Activated CD4-positive, alpha-beta T cell treated with anti-CD3 and anti-CD28 coated beads, Interleukin-2, amount 50 U/mL, for 4 hours (primary cell): Measurements from ENCODE around the gene GFOD2.

Experiments
- DNase-seq, 2 experiments: peaks; one replicate each; pipeline ENCODE4 v3.0.0-alpha.2; 2020

GFOD2 gene

DNA sequence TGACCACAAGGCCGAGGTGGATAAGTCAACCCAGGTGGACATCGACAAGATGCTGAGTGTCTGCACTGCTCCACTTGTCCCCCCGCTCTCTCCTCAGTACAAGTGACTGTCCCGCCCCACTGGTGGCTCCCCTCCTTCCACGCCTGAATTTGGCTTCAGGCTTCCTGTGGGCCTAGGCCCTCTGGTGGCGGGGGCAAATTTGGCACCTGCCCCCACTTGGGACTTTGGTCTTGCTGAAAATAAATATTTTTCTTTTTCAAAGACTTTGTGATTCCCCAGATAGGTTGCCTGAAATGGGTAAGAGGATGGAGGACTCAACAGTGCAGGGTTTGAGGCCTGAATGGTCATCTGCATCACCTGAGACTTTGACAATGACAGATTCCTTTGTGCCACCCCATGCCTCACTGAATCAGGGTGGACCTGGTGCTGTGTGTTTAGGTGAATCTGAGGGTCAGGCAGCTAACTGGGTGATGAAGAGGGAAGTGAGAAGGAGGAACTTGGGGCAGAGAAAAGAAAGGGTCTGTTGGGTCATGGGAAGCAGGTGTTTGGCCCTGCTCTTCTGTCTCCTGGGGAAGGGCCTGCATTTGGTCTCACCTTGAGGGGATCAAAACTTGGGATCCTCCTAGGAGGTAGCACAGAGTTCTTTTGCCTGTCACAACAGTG lies 50.5 kb downstream of the GFOD2 start:
- DNase-seq, result no peak

DNA sequence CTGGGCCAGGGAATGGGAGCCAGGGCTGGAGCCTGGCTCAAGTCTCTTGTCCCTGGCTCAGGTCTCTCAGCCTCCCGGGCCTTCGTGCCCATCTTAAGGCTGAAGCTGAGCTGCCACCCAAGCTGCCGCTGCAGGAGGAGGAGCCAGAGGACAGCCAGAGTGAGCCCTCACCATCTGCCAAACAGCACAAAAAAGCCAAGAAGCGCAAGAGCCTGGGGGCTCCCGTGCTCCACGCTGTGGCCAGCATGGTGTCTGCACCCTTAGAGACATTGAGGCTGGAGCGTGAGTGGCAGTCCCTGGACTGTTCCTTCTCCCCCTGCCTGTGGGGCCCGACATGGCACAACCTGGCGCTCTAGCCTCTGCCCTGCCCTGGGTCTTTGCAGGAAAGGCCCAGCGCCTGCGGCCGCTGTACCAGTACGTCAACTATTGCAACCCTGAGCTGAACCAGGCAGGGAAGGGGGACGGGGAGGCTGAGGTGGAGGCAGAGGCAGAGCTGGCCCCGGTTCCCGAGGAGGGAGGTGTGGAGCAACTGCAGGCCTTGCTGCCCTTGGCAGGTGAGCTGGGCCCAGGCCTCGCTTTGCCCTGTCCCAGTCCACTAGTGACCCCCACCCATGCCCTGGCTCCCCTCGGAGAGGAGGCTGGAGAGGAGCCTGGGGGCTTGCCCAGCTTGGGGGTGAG lies 51.2 kb downstream of the GFOD2 start:
- DNase-seq, result peak; percentile 74 to 79

DNA sequence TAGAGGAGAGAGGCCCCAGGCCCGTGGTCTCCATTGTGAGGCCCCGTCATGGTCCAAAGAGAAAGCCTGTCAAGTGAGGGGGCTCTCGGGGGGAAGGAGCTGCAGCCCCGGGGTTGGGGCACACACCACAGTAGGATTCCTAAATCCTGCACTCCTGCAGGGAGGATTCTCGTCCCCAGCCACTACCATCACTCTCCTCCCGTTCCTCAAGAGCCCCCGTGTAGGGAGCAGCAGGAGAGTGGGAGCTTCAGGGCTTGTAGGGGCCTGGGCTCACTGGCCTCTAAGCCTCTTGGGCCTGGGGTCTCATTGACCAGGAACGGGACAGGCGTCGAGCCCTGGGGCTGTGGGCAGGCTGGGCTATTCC lies 51.7 kb downstream of the GFOD2 start:
- DNase-seq, result no peak

DNA sequence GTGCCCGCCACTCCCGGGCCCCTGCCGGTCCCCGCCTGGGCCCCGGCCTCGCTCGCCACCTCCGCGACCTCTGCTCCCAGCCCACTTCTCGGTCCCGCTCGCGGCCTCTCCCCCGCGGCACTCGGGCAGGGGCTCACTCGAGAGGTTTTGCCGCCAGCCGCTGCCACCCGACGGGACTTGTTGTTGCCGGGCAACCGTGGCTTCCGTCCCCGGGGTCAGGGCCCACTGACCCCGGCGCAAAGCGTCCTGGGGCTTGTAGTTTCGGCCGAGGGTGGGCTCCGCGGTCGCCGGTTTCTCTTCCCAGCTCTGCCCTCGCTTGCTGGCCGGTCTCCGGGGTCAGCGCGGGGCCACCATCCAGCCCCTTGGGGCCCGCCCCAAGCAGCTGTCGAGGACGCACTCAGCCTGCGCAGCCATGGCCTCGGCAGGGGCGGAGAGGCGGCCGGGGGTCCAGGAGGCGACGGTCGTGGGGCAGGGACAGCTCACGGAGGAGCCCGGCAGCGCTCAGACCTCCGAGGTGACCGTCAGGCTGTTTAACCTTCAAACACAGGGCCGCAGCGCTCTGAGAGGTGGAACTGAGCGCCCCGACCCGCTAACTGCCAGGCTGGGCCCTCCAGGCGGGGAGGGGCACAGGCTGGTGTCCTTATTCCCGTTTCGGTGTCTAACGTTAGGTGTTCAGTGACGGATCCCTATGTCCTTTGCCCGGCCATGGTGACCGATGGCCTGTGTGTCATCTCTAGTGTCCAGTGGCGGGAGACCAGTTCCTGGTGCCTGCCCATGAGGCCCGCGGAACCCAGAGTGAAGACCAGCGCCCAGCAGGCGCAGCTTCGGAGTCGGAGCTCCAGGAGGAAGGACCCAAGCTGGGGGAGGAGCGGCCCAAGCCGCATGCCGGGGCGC lies 52.3 kb downstream of the GFOD2 start, which contains the start of the genes C16orf86 and ENKD1:
Gene C16orf86, plus strand, starts transcription at position 256 of the 894 bp plus-strand sequence. Its CDS starts 157 bp downstream, at position 413.
Gene ENKD1, minus strand, starts transcription at position 192 of the 894 bp plus-strand sequence. CDS start 308 bp downstream, outside the sequence.
- DNase-seq, result peak; percentile 72 to 74

DNA sequence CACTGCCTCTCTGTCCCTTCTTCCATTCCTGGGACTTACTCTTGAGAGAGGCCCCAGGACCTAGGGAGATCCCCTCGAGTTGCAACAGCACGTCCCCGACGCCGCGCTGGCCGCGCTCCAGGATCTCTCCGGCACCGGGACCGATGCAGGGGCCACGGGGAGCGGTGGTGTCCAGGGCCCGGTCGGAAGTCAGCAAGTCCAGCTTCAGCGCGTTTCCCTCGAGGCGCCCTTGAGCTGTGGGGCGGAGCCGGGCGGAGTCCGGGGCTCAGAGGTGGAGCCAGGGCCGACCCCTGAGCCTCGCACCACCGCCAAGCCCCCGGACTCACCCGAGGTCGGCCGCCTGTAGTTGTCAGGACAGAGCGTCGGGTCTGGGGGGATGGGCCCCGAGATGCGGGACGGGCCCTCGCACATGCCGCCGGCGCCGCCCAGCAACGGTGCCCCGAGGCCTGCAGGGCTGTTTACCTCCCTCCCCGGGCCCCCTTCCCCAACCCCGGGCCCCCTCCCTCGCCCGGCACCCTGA lies 53.0 kb downstream of the GFOD2 start:
- DNase-seq, result no peak

DNA sequence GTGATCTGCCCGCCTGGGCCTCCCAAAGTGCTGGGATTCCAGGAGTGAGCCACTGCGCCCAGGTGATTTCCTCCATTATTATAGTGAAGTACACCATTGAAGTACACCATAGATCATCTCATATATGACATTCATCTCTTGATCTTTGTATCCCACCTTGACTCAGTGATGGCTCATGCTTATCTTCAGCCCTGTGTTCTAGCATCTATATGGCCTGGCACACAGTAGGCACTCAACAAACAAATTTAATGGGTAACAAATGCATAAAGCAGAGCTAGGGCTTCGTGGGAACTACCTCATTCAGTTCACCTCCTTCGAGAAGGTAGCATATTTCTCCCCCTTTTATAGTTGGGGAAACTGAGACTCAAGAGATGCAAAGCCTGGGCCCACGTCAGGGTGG lies 53.5 kb downstream of the GFOD2 start:
- no peak for DNase-seq

DNA sequence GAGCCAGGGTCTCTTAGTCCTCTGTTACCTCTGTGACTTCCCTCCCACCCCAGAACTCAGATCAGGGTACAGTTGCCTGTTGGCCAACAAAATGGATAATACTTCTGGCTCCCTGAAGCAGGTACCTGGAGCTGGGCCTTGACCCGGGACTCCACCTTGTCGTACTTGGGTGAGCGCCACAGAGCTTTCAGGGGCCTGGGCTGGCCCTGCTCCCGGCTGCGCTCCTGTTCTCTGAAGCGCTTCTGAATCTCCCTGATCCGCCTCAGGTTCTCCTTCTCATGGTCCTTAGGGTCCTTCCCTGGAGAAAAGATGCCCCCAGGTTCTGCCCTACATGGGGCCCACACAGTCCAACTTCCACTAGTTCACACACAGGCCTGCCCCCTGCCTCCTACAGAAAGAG lies 54.2 kb downstream of the GFOD2 start:
- DNase-seq, result no peak

DNA sequence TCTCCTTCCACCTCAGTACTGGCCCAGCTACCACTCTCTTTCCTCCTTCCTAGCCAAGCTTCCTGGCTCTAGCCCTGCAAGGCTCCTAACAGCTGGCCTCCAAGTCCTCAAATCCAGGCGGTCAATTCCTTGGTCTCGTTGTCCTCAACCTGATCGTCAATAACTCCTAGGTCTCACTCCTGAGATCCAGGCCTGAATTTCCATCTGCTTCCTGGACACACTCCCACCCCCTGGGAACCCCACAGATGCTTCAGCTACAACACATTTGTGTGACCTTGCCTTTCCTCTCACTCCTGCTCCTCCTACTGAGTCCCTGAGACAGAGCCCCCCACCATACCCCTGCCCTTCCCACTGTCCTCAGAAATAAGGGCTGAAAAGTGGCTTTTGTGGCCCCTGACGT lies 54.9 kb downstream of the GFOD2 start:
- no peak for DNase-seq

DNA sequence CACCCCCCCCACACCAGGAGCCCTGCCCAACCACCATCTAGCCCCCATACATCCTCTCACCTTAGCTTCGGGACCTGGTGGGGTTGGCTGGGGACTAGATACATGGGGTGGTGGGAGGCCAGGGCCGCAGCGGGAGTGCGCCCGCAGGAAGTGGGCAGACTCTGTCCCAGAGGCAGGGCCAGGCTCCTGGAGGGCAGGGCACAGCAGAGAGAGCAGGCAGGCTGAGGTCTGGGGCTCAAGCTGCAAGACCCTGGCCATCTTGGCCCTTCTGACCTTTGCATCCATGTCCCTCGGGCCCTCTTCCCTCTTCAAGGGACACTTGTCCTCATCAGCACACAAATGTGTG lies 55.3 kb downstream of the GFOD2 start:
- no peak for DNase-seq

DNA sequence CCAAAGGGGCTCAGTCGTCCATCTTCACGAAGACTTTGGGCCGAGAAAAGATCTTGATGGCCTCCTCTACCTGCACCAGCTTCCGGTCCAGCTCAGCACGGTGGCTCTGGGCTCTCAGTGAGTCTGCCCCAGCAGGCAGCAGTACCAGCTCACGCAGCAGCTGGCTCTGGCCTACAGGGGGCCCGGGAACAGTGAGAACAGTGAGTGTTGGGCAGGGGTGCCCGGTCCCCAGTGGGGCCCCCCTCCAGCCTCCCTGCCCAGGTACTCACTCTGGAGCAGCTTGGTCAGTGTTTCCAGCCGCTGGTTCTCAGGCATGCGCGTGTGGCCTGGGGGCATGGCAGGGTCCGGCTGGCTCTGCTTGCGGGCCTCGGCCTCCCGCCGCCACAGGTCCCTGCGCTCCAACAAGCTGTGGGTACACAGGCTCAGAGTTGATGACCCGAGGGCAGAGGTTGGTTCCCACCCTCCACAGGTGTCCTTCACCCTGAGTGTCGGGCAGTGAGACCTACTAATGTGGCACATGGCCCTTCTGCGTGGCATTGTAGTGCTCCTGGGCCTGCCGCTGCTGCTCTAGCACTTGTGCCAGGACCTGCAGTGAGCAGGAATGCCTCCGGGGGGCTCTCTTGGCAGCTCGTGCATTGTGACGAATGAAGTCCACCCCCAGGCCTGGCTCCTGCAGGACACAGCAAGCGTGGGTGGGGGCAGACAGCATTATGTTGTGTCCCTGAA lies 55.8 kb downstream of the GFOD2 start:
- no peak for DNase-seq

DNA sequence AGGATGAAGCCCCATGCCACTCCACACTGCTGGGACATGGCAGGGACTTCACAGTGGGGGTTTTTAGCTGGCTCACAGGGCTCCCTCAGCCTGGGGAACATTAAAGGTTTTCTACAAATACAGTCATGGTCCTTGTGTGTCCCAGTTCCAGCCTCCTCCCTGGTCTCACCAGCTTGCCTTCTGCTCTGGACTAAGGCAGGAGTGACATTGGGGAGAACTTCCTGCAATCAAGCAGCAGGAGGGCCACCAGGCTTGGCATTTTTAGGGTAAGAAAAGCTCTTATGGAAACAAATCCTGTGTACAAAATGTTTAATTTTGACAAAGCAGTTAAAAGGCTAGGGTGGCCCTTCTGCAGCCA lies 56.5 kb downstream of the GFOD2 start:
- no peak for DNase-seq

DNA sequence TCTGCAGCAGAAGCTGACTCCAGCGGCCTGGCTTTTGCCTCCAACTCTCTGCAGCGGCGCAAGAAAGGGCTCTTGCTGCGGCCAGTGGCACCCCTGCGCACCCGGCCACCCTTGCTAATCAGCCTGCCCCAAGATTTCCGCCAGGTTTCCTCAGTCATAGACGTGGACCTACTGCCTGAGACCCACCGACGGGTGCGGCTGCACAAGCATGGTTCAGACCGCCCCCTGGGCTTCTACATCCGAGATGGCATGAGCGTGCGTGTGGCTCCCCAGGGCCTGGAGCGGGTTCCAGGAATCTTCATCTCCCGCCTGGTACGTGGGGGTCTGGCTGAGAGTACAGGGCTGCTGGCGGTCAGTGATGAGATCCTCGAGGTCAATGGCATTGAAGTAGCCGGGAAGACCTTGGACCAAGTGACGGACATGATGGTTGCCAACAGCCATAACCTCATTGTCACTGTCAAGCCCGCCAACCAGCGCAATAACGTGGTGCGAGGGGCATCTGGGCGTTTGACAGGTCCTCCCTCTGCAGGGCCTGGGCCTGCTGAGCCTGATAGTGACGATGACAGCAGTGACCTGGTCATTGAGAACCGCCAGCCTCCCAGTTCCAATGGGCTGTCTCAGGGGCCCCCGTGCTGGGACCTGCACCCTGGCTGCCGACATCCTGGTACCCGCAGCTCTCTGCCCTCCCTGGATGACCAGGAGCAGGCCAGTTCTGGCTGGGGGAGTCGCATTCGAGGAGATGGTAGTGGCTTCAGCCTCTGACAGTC lies 57.0 kb downstream of the GFOD2 start:
- DNase-seq, result no peak

DNA sequence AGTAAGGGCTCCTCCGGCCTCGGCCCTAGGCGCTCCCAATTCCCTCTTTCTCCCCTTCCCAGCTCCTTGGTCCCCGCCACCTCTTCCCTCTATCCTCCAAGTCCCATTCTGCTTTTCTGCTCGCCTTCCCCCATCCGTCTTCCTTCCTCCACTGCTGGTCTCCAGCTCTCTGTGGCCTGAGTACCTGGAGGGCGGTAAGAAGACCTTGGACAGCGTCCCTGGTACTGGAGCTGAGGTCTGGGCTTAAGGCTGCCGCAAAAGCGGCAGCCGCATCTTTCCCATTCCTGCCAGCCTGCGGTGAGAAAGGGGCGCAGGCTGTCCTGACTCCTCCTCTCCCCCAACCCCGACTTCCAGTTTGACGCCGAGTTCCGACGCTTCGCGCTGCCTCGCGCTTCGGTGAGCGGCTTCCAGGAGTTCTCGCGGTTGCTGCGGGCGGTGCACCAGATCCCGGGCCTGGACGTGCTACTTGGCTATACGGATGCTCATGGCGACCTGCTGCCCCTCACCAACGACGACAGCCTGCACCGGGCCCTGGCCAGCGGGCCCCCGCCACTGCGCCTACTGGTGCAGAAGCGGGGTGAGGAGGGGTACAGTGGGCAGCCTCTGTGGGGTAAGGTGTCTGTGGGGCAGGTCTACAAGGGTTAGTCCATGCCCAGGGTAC lies 57.9 kb downstream of the GFOD2 start:
- DNase-seq, result no peak

DNA sequence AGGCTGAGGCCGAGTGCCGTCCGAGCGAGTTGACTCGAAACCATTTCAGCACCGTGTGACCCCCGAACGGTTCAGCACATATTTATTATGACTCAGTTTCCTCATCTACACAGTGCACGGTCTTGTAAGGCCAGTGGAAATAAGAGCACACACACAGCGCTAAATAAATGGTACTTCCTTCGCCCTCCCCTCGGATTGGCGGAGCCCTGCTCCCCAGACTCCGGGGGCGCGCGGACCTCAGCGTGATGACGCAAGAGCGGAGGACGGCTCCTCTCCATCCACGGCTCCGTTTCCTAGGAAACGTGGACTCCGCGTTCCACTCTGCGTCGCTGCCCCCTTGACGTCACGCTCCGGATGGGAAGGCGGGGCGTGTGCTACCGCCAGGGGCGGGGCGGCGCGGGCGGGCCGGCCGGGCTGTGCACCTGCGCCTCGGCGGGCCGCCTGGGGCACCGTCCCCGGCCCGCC lies 58.5 kb downstream of the GFOD2 start, which contains the start of gene PARD6A:
Gene PARD6A, plus strand, starts transcription at position 397 of the 465 bp plus-strand sequence. CDS start 79 bp downstream, outside the sequence.
- DNase-seq, result peak; percentile 88 to 93

DNA sequence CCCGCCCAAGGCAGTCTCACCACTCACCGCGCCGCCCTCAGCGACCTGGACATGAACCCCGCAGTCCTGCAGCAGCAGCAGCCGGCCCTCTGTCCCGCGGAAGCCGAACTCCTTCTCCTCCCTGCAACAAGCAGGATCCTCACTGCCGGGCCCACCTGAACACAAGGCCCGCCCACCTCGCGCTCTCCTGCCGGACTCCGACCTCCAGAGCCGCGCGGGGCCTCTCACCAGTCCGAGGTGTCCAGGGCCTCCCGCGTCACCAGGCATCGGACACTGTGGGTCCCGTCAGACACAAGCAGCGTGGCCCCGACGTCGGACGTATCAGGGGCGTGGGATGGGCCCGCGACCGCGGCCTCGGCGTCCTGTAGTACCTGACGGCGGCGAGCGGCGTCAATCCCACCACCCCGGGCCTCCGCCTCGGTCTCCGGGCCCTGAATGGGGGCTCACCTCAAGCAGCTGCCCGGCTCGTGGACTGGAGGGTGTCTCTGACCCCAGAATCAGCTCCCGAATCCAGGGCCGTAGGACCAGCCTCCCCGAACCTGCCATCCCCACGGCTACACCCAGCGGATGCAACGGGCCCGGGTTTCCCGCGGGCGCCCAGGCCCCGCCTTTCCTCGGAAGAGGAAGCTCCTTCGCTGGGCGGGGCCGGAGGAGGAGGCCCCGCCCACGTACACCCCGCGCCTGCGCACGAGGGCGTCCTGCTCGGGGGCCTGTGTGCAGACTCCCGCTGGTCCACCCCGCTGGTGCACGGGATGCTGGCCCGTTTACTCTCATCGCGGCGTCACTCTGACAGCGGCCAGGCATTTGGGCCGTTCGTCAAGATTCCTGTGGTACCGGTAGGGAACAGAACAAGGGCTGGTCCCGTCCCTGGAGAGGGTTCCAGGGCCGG lies 59.2 kb downstream of the GFOD2 start, which contains the start of gene ACD:
Gene ACD, minus strand, starts transcription at position 586 of the 889 bp plus-strand sequence. Its CDS starts 40 bp downstream, at position 546.
- peak; percentile 86 to 89 for DNase-seq

DNA sequence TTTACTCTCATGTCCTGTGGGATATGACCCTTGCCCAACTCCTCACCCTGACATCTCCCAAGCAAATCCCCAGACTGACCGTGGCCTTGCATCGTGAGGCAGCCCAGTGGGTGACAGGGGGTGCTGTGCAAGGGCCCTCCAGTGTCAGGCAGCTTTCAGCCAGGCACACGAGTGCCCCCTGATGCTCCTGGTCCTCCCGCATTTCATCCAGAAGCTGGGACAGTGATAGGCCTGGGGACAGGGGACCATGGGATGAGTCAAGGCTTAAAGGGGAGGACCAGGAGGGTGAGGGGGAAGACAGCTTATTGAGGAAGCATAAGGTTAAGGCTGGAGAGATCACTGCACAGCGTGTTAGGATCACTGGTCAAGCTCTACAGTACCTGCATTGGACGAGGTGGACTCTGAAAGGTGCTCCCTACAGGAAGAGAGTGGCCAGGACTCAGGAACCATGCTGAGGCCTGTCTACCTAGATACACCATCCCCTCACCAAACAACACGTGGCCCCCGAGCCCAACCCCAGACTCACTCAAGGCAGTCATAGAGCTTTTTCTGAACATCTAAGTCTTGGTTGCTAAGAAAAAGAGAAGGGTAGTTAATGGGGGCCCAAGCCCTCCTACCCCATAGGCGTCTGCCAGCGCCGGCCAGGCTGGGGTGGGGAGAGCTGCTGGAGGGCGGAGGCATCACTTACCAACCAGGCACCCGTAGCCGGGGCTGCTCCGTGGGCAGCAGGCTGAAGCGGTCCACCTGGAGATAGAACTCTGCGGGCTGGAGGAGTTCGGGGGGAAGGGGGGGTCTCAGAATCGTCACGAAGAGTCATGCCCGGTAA lies 60.1 kb downstream of the GFOD2 start:
- DNase-seq, result no peak

DNA sequence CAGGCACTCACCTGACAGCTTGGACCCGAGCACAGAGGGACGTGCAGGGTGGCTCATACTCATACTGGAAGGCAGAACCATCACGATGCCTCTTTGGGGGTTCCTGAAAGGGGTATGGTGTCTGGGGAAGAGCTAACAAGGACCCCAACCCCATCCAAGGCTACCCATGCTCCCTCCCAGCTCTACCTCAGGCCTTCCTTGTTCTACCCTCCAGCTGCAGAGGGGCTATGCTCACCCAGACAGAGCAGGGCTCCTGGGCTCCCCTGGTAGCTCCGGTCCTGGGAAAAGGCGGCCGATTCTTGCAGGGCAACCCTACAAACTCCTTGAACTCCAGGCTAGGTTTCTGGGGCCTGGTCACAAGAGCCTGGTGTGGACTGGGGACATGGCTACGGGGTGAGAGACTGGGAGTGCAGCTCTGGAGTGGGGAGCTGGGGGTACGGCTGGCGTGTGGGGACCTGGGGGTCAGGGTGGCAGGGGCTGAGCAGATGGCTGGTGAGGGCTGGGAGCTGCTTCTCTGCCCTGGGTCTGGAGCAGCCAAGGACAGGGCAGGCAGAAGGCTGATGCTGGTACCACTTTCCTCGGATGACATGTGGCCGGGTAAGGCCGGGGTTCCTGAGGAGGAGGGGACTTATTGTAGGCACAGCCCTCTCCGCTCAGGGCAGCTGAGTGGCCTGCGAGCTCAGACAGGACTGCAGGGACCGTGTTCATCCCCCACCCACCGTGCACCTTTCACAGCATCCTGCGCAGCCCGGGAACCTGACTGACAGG lies 61.2 kb downstream of the GFOD2 start:
- DNase-seq, result no peak

DNA sequence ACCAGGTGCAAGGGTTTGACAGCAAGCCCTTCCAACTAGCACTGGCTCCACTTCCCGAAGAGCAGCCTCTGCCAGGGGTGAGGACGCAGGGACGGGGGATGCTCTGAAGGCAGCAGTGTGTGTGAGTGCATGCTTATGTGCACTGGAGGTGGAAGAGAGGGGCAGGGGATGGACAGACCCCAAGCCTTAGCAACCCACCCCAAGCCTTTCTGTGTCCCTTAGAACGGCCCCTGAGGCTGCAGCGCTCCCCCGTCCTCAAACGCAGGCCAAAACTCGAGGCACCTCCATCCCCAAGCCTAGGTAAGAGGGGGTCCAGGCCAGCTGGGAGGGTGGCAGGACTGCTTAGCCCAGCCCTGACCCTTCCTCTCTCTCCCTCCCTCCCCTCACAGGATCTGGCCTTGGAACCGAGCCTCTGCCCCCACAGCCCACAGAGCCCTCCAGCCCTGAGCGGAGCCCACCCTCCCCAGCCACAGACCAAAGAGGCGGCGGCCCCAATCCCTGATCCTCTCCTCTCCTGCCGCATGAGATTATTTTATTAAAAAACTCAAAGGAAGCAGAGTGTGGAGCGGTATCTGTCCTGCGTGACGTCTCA lies 62.0 kb downstream of the GFOD2 start:
- no peak for DNase-seq
